Cardiac fibroblast (primary cell): ENCODE data around the gene ZHX3.

ENCODE experiments used
- DNase-seq, 2 donors: peaks; one replicate each; pipeline versions ENCODE4 v3.0.0 to v3.0.0-alpha.2; 2010; ENCODE audit warnings: low read depth in 2 of 2
- H3K4me3 ChIP-seq, 2 donors: replicated peaks in 1 of 2; 1 replicate in 1 of 2; 2 replicates in 1 of 2; pipeline ENCODE4 v1.5.1; 2011; ENCODE audit warnings: low read depth in 2 of 2, low read length in 2 of 2, mild to moderate bottlenecking in 2 of 2, moderate library complexity in 1 of 2
- TF ChIP-seq, protein P1 (sequence below): IDR thresholded peaks from one replicate; pipeline ENCODE4 v1.5.1; 2011; ENCODE audit warnings: low read depth, mild to moderate bottlenecking, low read length, inconsistent platforms

ZHX3 gene

DNA sequence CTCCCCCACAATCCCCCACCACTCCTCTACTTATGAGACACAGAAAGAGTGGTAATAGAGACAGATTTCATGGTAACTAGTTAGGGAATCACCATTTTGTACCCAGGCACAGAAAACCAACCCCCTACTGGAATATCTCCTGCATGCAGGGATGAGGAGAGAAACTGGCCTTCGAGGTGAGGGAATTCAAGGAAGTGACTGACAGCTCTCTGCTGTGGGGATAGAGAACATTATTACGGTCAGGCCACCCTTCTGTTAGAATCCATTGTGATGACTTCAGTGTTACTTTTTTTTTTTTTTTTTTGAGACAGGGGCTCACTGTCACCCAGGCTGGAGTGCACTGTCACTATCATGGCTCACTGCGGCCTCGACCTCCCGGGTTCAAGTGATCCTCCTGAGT is 9.6 kb upstream of the ZHX3 start:
- no peak for DNase-seq
- no peak overlapping the region for H3K4me3 ChIP-seq
- TF ChIP-seq, protein P1, sequence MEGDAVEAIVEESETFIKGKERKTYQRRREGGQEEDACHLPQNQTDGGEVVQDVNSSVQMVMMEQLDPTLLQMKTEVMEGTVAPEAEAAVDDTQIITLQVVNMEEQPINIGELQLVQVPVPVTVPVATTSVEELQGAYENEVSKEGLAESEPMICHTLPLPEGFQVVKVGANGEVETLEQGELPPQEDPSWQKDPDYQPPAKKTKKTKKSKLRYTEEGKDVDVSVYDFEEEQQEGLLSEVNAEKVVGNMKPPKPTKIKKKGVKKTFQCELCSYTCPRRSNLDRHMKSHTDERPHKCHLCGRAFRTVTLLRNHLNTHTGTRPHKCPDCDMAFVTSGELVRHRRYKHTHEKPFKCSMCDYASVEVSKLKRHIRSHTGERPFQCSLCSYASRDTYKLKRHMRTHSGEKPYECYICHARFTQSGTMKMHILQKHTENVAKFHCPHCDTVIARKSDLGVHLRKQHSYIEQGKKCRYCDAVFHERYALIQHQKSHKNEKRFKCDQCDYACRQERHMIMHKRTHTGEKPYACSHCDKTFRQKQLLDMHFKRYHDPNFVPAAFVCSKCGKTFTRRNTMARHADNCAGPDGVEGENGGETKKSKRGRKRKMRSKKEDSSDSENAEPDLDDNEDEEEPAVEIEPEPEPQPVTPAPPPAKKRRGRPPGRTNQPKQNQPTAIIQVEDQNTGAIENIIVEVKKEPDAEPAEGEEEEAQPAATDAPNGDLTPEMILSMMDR, result no peak

GRCh38 chr20:41320976-41321375 is 3.4 kb upstream of the ZHX3 start:
- no peak for DNase-seq
- no peak overlapping the region for H3K4me3 ChIP-seq
- TF ChIP-seq, protein P1, result no peak

GRCh38 chr20:41320441-41320840 is 2.9 kb upstream of the ZHX3 start:
- no peak for DNase-seq

GRCh38 chr20:41318271-41318649 is 729 bp upstream of the ZHX3 start:
- TF ChIP-seq, protein P1, result no peak
- H3K4me3 ChIP-seq, result peak overlapping the region in 1 of 2 donors; percentile 88
- no peak for DNase-seq

More at GRCh38 chr20:41320441-41320840, 2.9 kb upstream of the ZHX3 start:
- TF ChIP-seq, protein P1, result no peak
- no peak overlapping the region for H3K4me3 ChIP-seq

- TF ChIP-seq, protein P1, result no peak
- DNase-seq, result peak; percentile 81 to 94
- H3K4me3 ChIP-seq, result peak overlapping the region; percentile 82 to 88
These were observed 657 bp downstream of the ZHX3 start for GRCh38 chr20:41316602-41317545.

DNA sequence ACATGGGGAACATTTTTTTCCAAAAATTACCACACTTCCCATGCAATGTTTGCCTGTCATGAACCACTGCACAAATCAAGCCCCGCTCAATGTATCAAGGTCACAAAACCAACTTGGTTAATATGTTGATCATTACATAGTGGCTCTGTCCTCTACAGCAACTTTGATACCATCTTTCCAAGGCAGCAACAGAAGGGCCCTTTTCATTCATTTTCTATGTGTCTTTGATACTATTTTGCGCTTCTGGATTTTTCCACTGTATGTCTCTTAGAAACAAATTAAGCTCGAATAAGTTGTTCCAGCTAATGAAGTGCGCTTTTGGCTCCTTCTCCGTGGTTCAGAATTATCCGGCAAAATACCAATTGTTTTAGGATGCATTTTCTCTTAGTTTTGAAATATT is 1.5 kb downstream of the ZHX3 start:
- peak overlapping the region; percentile 82 to 88 for H3K4me3 ChIP-seq
- DNase-seq, result peak; percentile 14 to 21
- TF ChIP-seq, protein P1, result no peak
